ENCODE data around the gene OBSCN. TPM values are rescaled to one million over a fixed set of nuclear protein-coding genes. Genes with fewer than 3 reads are reported as not detected.

OBSCN gene
- total and polyA plus RNA-seq, 2 experiments from 2014 or later: 1.1 to 5.2 TPM

DNA sequence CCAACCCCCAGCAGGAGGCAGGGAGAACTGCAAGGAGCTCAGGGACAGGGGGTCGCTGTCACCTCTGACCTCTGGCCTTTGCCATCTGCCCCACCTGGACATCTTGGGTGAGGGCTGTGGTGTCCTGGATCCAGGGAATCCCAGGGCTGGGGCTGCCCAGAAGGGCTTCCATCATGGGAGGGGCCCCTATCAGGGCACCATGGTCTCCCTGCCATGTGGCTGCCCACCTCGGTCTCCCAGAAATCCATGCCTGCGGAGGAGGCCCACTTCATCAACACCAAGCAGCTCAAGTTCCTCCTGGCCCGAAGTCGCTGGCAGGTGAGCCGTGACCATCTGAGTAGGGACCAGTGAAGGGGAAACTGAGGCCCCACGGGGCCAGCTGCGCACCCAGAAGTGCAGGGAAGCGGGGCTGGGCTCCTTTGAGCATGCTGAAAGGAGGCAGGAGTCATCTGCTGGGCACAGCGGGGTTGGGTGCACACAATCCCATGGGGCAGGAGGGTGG is 162.6 kb downstream of the OBSCN start:
- no peaks in the 10 kb centered on the region for H3F3A ChIP-seq (ENCODE audit: insufficient read depth)
- no peaks in the 10 kb centered on the region for H4K20me1 ChIP-seq (ENCODE audit: insufficient read depth)
- no peak overlapping the region for H2AFZ ChIP-seq
- no peak overlapping the region for H3K9ac ChIP-seq
- WGBS, 2 experiments (ENCODE audit: low coverage in 1 of 2, low lambda C conversion rate in 2 of 2, missing lambda C conversion rate in 2 of 2): 77 to 82% methylated on average over 10 of the region's 10 CpGs
- no peak for DNase-seq
- no peaks in the 10 kb centered on the region for H3K36me3 ChIP-seq (ENCODE audit: low read depth)
- no peaks in the 10 kb centered on the region for H3K9me3 ChIP-seq (ENCODE audit: low read depth)
- in situ Hi-C loops (cut with MboI): no loop called here
- no peaks in the 10 kb centered on the region for H3K79me2 ChIP-seq (ENCODE audit: insufficient read depth)
- H3K9me2 ChIP-seq (ENCODE audit: insufficient read depth): no peaks in the 10 kb centered on the region
- H3K4me2 ChIP-seq (ENCODE audit: unreplicated experiment): no peak overlapping the region
- H3K27me3 ChIP-seq (replicated peaks; ENCODE audit: insufficient read depth): no peaks in the 10 kb centered on the region; the same call in 1 of the 2 replicates
- no peak for TF ChIP-seq EZH2phosphoT487 (IDR thresholded peaks at IDR 0.05; ENCODE audit: insufficient read depth, low read depth)
- TF ChIP-seq EZH2 (IDR thresholded peaks at IDR 0.05; ENCODE audit: insufficient read depth, poor library complexity, severe bottlenecking): no peak
- no peaks in the 10 kb centered on the region for H3K4me1 ChIP-seq (ENCODE audit: insufficient read depth)
- no peak overlapping the region for H3K27ac ChIP-seq
- no peak overlapping the region for H3K4me3 ChIP-seq

DNA sequence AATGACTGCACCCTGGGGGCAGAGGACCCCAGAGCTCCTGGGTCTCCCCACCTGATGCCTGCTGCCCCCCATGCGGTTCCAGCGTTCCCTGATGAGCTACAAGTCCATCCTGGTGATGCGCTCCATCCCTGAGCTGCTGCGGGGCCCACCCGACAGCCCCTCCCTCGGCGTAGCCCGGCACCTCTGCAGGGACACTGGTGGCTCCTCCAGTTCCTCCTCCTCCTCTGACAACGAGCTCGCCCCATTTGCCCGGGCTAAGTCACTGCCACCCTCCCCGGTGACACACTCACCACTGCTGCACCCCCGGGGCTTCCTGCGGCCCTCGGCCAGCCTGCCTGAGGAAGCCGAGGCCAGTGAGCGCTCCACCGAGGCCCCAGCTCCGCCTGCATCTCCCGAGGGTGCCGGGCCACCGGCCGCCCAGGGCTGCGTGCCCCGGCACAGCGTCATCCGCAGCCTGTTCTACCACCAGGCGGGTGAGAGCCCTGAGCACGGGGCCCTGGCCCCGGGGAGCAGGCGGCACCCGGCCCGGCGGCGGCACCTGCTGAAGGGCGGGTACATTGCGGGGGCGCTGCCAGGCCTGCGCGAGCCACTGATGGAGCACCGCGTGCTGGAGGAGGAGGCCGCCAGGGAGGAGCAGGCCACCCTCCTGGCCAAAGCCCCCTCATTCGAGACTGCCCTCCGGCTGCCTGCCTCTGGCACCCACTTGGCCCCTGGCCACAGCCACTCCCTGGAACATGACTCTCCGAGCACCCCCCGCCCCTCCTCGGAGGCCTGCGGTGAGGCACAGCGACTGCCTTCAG is 163.3 kb downstream of the OBSCN start:
- H3K9me3 ChIP-seq (ENCODE audit: low read depth): no peaks in the 10 kb centered on the region
- H3K27ac ChIP-seq: no peak overlapping the region
- DNase-seq: no peak
- H3K9ac ChIP-seq: no peak overlapping the region
- H3K4me2 ChIP-seq (ENCODE audit: unreplicated experiment): no peak overlapping the region
- H3K4me3 ChIP-seq: no peak overlapping the region
- 62 to 69% methylated on average over 29 to 45 of the region's 50 CpGs for WGBS, 2 experiments (ENCODE audit: low coverage in 1 of 2, low lambda C conversion rate in 2 of 2, missing lambda C conversion rate in 2 of 2)
- no peaks in the 10 kb centered on the region; the same call in 1 of the 2 replicates for H3K27me3 ChIP-seq (replicated peaks; ENCODE audit: insufficient read depth)
- in situ Hi-C loops (cut with MboI): no loop called here
- TF ChIP-seq EZH2phosphoT487 (IDR thresholded peaks at IDR 0.05; ENCODE audit: insufficient read depth, low read depth): no peak
- TF ChIP-seq EZH2 (IDR thresholded peaks at IDR 0.05; ENCODE audit: insufficient read depth, poor library complexity, severe bottlenecking): no peak
- H3K9me2 ChIP-seq (ENCODE audit: insufficient read depth): no peaks in the 10 kb centered on the region
- H3K4me1 ChIP-seq (ENCODE audit: insufficient read depth): no peaks in the 10 kb centered on the region
- H2AFZ ChIP-seq: no peak overlapping the region
- no peaks in the 10 kb centered on the region for H3F3A ChIP-seq (ENCODE audit: insufficient read depth)
- no peaks in the 10 kb centered on the region for H3K36me3 ChIP-seq (ENCODE audit: low read depth)
- no peaks in the 10 kb centered on the region for H4K20me1 ChIP-seq (ENCODE audit: insufficient read depth)
- H3K79me2 ChIP-seq (ENCODE audit: insufficient read depth): no peaks in the 10 kb centered on the region

GRCh38 chr1:228371741-228372182 is 163.9 kb downstream of the OBSCN start:
- no peaks in the 10 kb centered on the region for H3K9me3 ChIP-seq (ENCODE audit: low read depth)
- TF ChIP-seq EZH2 (IDR thresholded peaks at IDR 0.05; ENCODE audit: insufficient read depth, poor library complexity, severe bottlenecking): no peak
- no peak for TF ChIP-seq EZH2phosphoT487 (IDR thresholded peaks at IDR 0.05; ENCODE audit: insufficient read depth, low read depth)
- H2AFZ ChIP-seq: no peak overlapping the region
- in situ Hi-C loops (cut with MboI): no loop called here
- H4K20me1 ChIP-seq (ENCODE audit: insufficient read depth): no peaks in the 10 kb centered on the region
- no peak overlapping the region for H3K9ac ChIP-seq
- no peaks in the 10 kb centered on the region for H3K79me2 ChIP-seq (ENCODE audit: insufficient read depth)
- H3K4me2 ChIP-seq (ENCODE audit: unreplicated experiment): no peak overlapping the region
- no peak overlapping the region for H3K4me3 ChIP-seq
- DNase-seq: no peak
- H3K36me3 ChIP-seq (ENCODE audit: low read depth): no peaks in the 10 kb centered on the region
- WGBS, 2 experiments (ENCODE audit: low coverage in 1 of 2, low lambda C conversion rate in 2 of 2, missing lambda C conversion rate in 2 of 2): 33 to 43% methylated on average over 3 of the region's 4 CpGs
- H3K27ac ChIP-seq: no peak overlapping the region
- no peaks in the 10 kb centered on the region for H3F3A ChIP-seq (ENCODE audit: insufficient read depth)
- no peaks in the 10 kb centered on the region for H3K4me1 ChIP-seq (ENCODE audit: insufficient read depth)
- H3K9me2 ChIP-seq (ENCODE audit: insufficient read depth): no peaks in the 10 kb centered on the region
- H3K27me3 ChIP-seq (replicated peaks; ENCODE audit: insufficient read depth): no peaks in the 10 kb centered on the region; the same call in 1 of the 2 replicates

- Histone ChIP-seq H3F3A (ENCODE audit: insufficient read depth) (no peaks in the 10 kb centered on the region), H3K4me1 (ENCODE audit: insufficient read depth) (no peaks in the 10 kb centered on the region), H3K9me3 (ENCODE audit: low read depth) (no peaks in the 10 kb centered on the region), H2AFZ (no peak overlapping the region), H3K4me2 (ENCODE audit: unreplicated experiment) (no peak overlapping the region), H3K27ac (no peak overlapping the region), H4K20me1 (ENCODE audit: insufficient read depth) (no peaks in the 10 kb centered on the region), H3K27me3 (replicated peaks; ENCODE audit: insufficient read depth) (no peaks in the 10 kb centered on the region; the same call in 1 of the 2 replicates), H3K9ac (no peak overlapping the region), H3K79me2 (ENCODE audit: insufficient read depth) (no peaks in the 10 kb centered on the region), H3K36me3 (ENCODE audit: low read depth) (no peaks in the 10 kb centered on the region), H3K9me2 (ENCODE audit: insufficient read depth) (no peaks in the 10 kb centered on the region), H3K4me3 (no peak overlapping the region)
- no peak for DNase-seq
- TF ChIP-seq EZH2phosphoT487 (IDR thresholded peaks at IDR 0.05; ENCODE audit: insufficient read depth, low read depth): no peak
- in situ Hi-C loops (cut with MboI): no loop called here
- WGBS, 2 experiments (ENCODE audit: low coverage in 1 of 2, low lambda C conversion rate in 2 of 2, missing lambda C conversion rate in 2 of 2): 50 to 54% methylated on average over 34 of the region's 34 CpGs
Observed at GRCh38 chr1:228372183-228373003, 164.5 kb downstream of the OBSCN start.
